A673 (cell line): ENCODE measurements around the gene GLS. TPM values are rescaled to one million over a fixed set of nuclear protein-coding genes. Genes with fewer than 3 reads are reported as not detected.

Experiments used
- BruUV-seq: library from RNA; stranded (reverse); fragments of 400-500 nt; replicated peaks from 2 replicates; lab custom pipeline; 2021; lab: Mats Ljungman, UMichigan
- CTCF ChIA-PET: fragments of 300-600 bp; sonication (Branson Sonifier 250); formaldehyde crosslinking; loops from one replicate; lab custom pipeline; 2022; ENCODE audit warnings: antibody characterized with exemption; lab: Charles Lee
- POLR2A ChIA-PET: fragments of 300-600 bp; sonication (Branson Sonifier 250); formaldehyde crosslinking; loops from one replicate; lab custom pipeline; 2022; ENCODE audit warnings: antibody characterized with exemption; ENCODE audit not compliant: low non-redundant PET; lab: Charles Lee
- DNase-seq: peaks from one replicate; pipeline ENCODE4 v3.0.0-alpha.2; 2015; ENCODE audit warnings: low spot score
- H3K27ac ChIP-seq: fragments of 200-600 bp; sonication (generic); 2 replicates; pipeline ENCODE4 v1.5.1; 2016; ENCODE audit warnings: mixed run types, low read depth, mild to moderate bottlenecking, mixed read lengths, antibody characterized with exemption, low read length; ENCODE audit not compliant: poor library complexity, severe bottlenecking
- H3K27me3 ChIP-seq: fragments of 200-600 bp; sonication (generic); replicated peaks from 2 replicates; pipeline ENCODE4 v1.6.1; 2017; ENCODE audit warnings: mixed run types, low read depth, mild to moderate bottlenecking, mixed read lengths, antibody characterized with exemption, low read length; ENCODE audit not compliant: insufficient read depth, poor library complexity
- H3K36me3 ChIP-seq: fragments of 200-600 bp; sonication (generic); 2 replicates; pipeline ENCODE4 v1.6.1; 2016; ENCODE audit warnings: mixed run types, mild to moderate bottlenecking, mixed read lengths, antibody characterized with exemption, low read length; ENCODE audit not compliant: insufficient read depth, poor library complexity, severe bottlenecking
- H3K4me1 ChIP-seq: fragments of 200-600 bp; sonication (generic); 2 replicates; pipeline ENCODE4 v1.6.1; 2017; ENCODE audit warnings: mixed run types, mild to moderate bottlenecking, mixed read lengths, antibody characterized with exemption, low read length; ENCODE audit not compliant: insufficient read depth, poor library complexity, severe bottlenecking
- H3K4me3 ChIP-seq: fragments of 200-600 bp; sonication (generic); 2 replicates; pipeline ENCODE4 v1.5.1; 2016; ENCODE audit warnings: low read depth, mixed run types, mild to moderate bottlenecking, mixed read lengths, low read length; ENCODE audit not compliant: poor library complexity, severe bottlenecking
- H3K9me3 ChIP-seq: fragments of 200-600 bp; sonication (generic); 2 replicates; pipeline ENCODE4 v1.6.1; 2016; ENCODE audit warnings: mixed run types, low read depth, mild to moderate bottlenecking, mixed read lengths, antibody characterized with exemption, low read length; ENCODE audit not compliant: poor library complexity, severe bottlenecking
- EZH2 ChIP-seq: fragments of 200-600 bp; sonication (generic); IDR thresholded peaks from 2 replicates; pipeline ENCODE4 v1.6.1; 2017; ENCODE audit warnings: borderline replicate concordance, low read depth, mild to moderate bottlenecking, mixed read lengths, antibody characterized with exemption, low read length; ENCODE audit not compliant: poor library complexity, severe bottlenecking
- intact Hi-C: fragments of 100-400 bp; cut with micrococcal nuclease; formaldehyde crosslinking; loops from one replicate; pipeline ENCODE4 v1.10.0; 2022; ENCODE audit not compliant: unreplicated experiment
- total RNA-seq: library from RNA; stranded (reverse); gene quantifications from 2 replicates; pipeline ENCODE4 v1.2.3, GENCODE V29; 2021
- TF ChIP-seq, protein P1 (sequence below): fragments of 300-800, 200-600 bp; sonication (generic); conservative IDR thresholded peaks from 2 replicates; pipeline ENCODE4 v1.5.1; 2017; ENCODE audit warnings: low read depth, mild to moderate bottlenecking, antibody characterized with exemption, low read length, moderate library complexity, mixed read lengths

GLS gene
- total RNA-seq, 1 experiment from 2014 or later, result 116 TPM

DNA sequence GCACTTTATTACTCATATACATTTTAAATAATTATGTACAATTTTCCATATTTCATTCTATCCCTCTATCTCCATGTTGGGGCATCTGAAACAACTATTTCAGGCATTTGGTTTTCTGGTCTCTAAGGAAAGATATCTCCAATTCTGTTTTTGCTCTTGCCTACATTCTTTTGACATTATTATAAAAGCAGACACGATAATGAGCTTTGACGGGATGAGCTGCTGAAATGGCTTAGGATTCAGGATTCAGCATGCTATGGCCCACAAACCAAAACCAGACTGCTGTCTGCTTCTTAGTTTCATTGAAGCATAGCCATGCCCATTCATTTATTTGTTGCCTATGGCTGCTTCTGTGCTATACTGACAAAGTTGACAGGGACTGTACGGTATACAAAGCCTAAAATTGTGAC lies 42.7 kb upstream of the GLS start:
- Histone ChIP-seq H3K4me1 (no peaks in the 10 kb centered on the region), H3K36me3 (no peaks in the 10 kb centered on the region), H3K27ac (no peak overlapping the region), H3K27me3 (no peaks in the 10 kb centered on the region), H3K4me3 (no peak overlapping the region), H3K9me3 (no peaks in the 10 kb centered on the region)
- intact Hi-C loops, result no loop called here
- ChIA-PET POLR2A (no interaction called here), CTCF (no interaction called here)
- DNase-seq, result no peak
- TF ChIP-seq EZH2, result no peak
- TF ChIP-seq, protein P1, sequence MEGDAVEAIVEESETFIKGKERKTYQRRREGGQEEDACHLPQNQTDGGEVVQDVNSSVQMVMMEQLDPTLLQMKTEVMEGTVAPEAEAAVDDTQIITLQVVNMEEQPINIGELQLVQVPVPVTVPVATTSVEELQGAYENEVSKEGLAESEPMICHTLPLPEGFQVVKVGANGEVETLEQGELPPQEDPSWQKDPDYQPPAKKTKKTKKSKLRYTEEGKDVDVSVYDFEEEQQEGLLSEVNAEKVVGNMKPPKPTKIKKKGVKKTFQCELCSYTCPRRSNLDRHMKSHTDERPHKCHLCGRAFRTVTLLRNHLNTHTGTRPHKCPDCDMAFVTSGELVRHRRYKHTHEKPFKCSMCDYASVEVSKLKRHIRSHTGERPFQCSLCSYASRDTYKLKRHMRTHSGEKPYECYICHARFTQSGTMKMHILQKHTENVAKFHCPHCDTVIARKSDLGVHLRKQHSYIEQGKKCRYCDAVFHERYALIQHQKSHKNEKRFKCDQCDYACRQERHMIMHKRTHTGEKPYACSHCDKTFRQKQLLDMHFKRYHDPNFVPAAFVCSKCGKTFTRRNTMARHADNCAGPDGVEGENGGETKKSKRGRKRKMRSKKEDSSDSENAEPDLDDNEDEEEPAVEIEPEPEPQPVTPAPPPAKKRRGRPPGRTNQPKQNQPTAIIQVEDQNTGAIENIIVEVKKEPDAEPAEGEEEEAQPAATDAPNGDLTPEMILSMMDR, result no peak
- no TSS peak for BruUV-seq

DNA sequence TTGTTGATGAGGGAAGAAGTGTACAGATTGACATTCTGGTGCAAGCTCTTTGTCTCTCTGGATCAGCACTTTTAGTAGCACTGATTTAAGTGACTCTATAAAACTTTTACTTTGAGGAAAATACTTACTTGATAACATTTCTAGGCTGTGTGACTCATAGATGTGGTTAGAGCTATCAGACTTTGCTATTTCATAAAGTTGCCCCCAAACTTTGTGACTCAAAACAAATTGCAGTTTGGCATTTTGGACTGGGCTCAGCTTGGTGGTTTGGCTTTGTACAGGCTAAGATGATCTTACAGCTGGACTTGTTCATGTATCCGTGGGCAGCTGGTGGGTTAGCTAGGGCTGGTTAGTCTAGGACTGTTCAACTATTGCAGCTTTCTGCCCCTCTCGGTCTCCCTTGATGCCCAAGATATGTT lies 42.1 kb upstream of the GLS start:
- ChIA-PET POLR2A (no interaction called here), CTCF (no interaction called here)
- Histone ChIP-seq H3K4me1 (no peaks in the 10 kb centered on the region), H3K36me3 (no peaks in the 10 kb centered on the region), H3K27me3 (no peaks in the 10 kb centered on the region), H3K27ac (no peak overlapping the region), H3K9me3 (no peaks in the 10 kb centered on the region), H3K4me3 (no peak overlapping the region)
- intact Hi-C loops, result no loop called here
- DNase-seq, result no peak
- TF ChIP-seq EZH2, result no peak
- TF ChIP-seq, protein P1, result no peak
- no TSS peak for BruUV-seq

DNA sequence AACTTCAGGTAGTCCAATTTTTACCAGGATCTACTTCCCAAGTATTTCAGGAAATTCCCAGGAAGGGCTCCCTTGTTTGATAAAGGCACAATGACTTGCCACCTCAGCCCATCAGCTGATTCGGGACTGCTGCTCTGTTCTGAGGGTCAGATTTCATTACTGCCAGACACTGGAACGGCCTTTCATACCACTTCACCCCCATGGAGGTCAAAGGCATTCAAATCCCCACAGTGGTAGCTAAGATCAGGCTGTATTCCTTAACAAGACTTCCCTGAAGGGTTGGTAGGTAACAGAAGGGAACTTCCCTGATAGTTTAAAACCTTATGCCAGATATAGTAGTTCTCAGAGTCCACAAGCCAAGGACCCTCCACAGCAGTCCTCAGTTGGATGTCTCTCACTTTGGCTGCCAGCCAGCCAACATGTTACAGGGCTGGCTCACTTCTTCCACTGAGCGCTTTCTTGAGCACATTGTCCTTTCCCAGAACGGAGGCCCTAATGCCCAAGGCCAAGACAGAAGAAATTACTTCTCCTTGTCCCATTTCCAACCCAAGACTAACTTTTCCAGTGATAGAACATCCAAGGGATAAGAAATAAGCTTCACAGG lies 40.0 kb upstream of the GLS start:
- ChIA-PET POLR2A (no interaction called here), CTCF (no interaction called here)
- Histone ChIP-seq H3K27me3 (no peaks in the 10 kb centered on the region), H3K27ac (no peak overlapping the region), H3K9me3 (no peaks in the 10 kb centered on the region), H3K4me1 (no peaks in the 10 kb centered on the region), H3K36me3 (no peaks in the 10 kb centered on the region), H3K4me3 (no peak overlapping the region)
- TF ChIP-seq, protein P1, result no peak
- TF ChIP-seq EZH2, result no peak
- intact Hi-C loops, result no loop called here
- DNase-seq, result no peak
- no TSS peak for BruUV-seq
